ENCODE data around the gene ATRNL1. TPM values are rescaled to one million over a fixed set of nuclear protein-coding genes. Genes with fewer than 3 reads are reported as not detected.

Gene ATRNL1
- total RNA-seq, 4 donors from 2014 or later, result 3.5 to 27.2 (median 4.1) TPM

- Histone ChIP-seq H3K27ac (no peak overlapping the region), H3K4me1 (no peaks in the 10 kb centered on the region), H3K9me3 (no peaks in the 10 kb centered on the region), H3K36me3 (no peaks in the 10 kb centered on the region), H3K4me3 (no peak overlapping the region), H3K27me3 (no peaks in the 10 kb centered on the region)
- no peak for DNase-seq
- no peak for TF ChIP-seq CTCF (IDR thresholded peaks at IDR 0.05)
- TF ChIP-seq POLR2A (IDR thresholded peaks at IDR 0.05), result no peak
Measured at GRCh38 chr10:115762029-115762428, 668.9 kb downstream of the ATRNL1 start.

- Histone ChIP-seq H3K4me1 (no peaks in the 10 kb centered on the region), H3K36me3 (no peaks in the 10 kb centered on the region), H3K27ac (no peak overlapping the region), H3K4me3 (no peak overlapping the region), H3K27me3 (no peaks in the 10 kb centered on the region), H3K9me3 (no peaks in the 10 kb centered on the region)
- TF ChIP-seq POLR2A (IDR thresholded peaks at IDR 0.05) (no peak), CTCF (IDR thresholded peaks at IDR 0.05) (no peak)
- DNase-seq, result no peak
Measured at GRCh38 chr10:115771755-115772154, 678.6 kb downstream of the ATRNL1 start.

GRCh38 chr10:115772606-115773005 lies 679.4 kb downstream of the ATRNL1 start:
- DNase-seq, result no peak
- no peaks in the 10 kb centered on the region for H3K36me3 ChIP-seq
- TF ChIP-seq POLR2A (IDR thresholded peaks at IDR 0.05), result no peak
- TF ChIP-seq CTCF (IDR thresholded peaks at IDR 0.05), result no peak
- H3K4me1 ChIP-seq, result no peaks in the 10 kb centered on the region
- H3K9me3 ChIP-seq, result no peaks in the 10 kb centered on the region
- H3K4me3 ChIP-seq, result no peak overlapping the region
- H3K27me3 ChIP-seq, result no peaks in the 10 kb centered on the region
- no peak overlapping the region for H3K27ac ChIP-seq

GRCh38 chr10:115773832-115774231 lies 680.7 kb downstream of the ATRNL1 start:
- H3K4me3 ChIP-seq, result no peak overlapping the region
- no peaks in the 10 kb centered on the region for H3K4me1 ChIP-seq
- no peak overlapping the region for H3K27ac ChIP-seq
- no peaks in the 10 kb centered on the region for H3K27me3 ChIP-seq
- DNase-seq, result no peak
- TF ChIP-seq CTCF (IDR thresholded peaks at IDR 0.05) (no peak), POLR2A (IDR thresholded peaks at IDR 0.05) (no peak)
- no peaks in the 10 kb centered on the region for H3K36me3 ChIP-seq
- no peaks in the 10 kb centered on the region for H3K9me3 ChIP-seq

GRCh38 chr10:115774721-115775120 lies 681.6 kb downstream of the ATRNL1 start:
- Histone ChIP-seq H3K4me1 (no peaks in the 10 kb centered on the region), H3K27me3 (no peaks in the 10 kb centered on the region), H3K4me3 (no peak overlapping the region), H3K27ac (no peak overlapping the region), H3K9me3 (no peaks in the 10 kb centered on the region), H3K36me3 (no peaks in the 10 kb centered on the region)
- DNase-seq, result no peak
- TF ChIP-seq CTCF (IDR thresholded peaks at IDR 0.05) (no peak), POLR2A (IDR thresholded peaks at IDR 0.05) (no peak)

GRCh38 chr10:115777646-115778045 lies 684.5 kb downstream of the ATRNL1 start:
- no peaks in the 10 kb centered on the region for H3K36me3 ChIP-seq
- no peak overlapping the region for H3K27ac ChIP-seq
- H3K4me1 ChIP-seq, result no peaks in the 10 kb centered on the region
- H3K9me3 ChIP-seq, result no peaks in the 10 kb centered on the region
- no peak for TF ChIP-seq POLR2A (IDR thresholded peaks at IDR 0.05)
- TF ChIP-seq CTCF (IDR thresholded peaks at IDR 0.05), result no peak
- H3K4me3 ChIP-seq, result no peak overlapping the region
- H3K27me3 ChIP-seq, result no peaks in the 10 kb centered on the region
- DNase-seq, result no peak

Data from Peyer's patch (tissue), 4 donors.